ENCODE data around the gene AJM1. TPM values are rescaled to one million over a fixed set of nuclear protein-coding genes. Genes with fewer than 3 reads are reported as not detected.
"Not testable (repeated sequence)": the region's sequence is repeated elsewhere in the genome, so short reads cannot be mapped to it uniquely, and the experiment has no call there.

AJM1 gene
- total RNA-seq, 1 donor from 2014 or later: 1.1 TPM

GRCh38 chr9:136880651-136881050 is 38.4 kb downstream of the AJM1 start:
- no peak for ATAC-seq

- peak; percentile 17 for ATAC-seq
Observed at GRCh38 chr9:136881691-136882108, 39.4 kb downstream of the AJM1 start.

- peak; percentile 83 for ATAC-seq
Observed at GRCh38 chr9:136882109-136882946, 40.0 kb downstream of the AJM1 start.

GRCh38 chr9:136882947-136883283 is 40.6 kb downstream of the AJM1 start:
- ATAC-seq: not testable (repeated sequence)

- ATAC-seq: not testable (repeated sequence)
Observed at GRCh38 chr9:136883670-136884069, 41.4 kb downstream of the AJM1 start.

GRCh38 chr9:136885950-136886578 is 43.8 kb downstream of the AJM1 start, which contains the start of gene TRAF2:
Gene TRAF2 (plus strand): TSS chr9:136886516. CDS start chr9:136898741, 12,225 bp downstream.
- peak; percentile 93 for ATAC-seq

- no peak for ATAC-seq
Observed at GRCh38 chr9:136886610-136887597, 44.6 kb downstream of the AJM1 start.

- ATAC-seq: no peak
Observed at GRCh38 chr9:136888454-136888853, 46.2 kb downstream of the AJM1 start.

- no peak for ATAC-seq
Observed at GRCh38 chr9:136889858-136890257, 47.6 kb downstream of the AJM1 start.

- no peak for ATAC-seq
Observed at GRCh38 chr9:136890661-136891060, 48.4 kb downstream of the AJM1 start.

Other genes with a start within 250 kb of the AJM1 start
- gene EGFL7, start 179.6 kb upstream of the AJM1 start, total RNA-seq: 13.0 TPM
- 91.7 TPM for gene AGPAT2, start 155.0 kb upstream of the AJM1 start, total RNA-seq
- gene DIPK1B, start 129.9 kb upstream of the AJM1 start, total RNA-seq: 0.76 TPM
- 1.3 TPM for gene LCN10, start 99.5 kb upstream of the AJM1 start, total RNA-seq
- gene LCN6, start 94.0 kb upstream of the AJM1 start, total RNA-seq: 3.8 TPM
- not detected for gene LCN8, start 84.2 kb upstream of the AJM1 start, total RNA-seq
- not detected for gene LCN15, start 78.0 kb upstream of the AJM1 start, total RNA-seq
- 102 TPM for gene TMEM141, start 51.1 kb upstream of the AJM1 start, total RNA-seq
- gene CCDC183, start 46.1 kb upstream of the AJM1 start, total RNA-seq: not detected
- gene RABL6, start 34.5 kb upstream of the AJM1 start, total RNA-seq: 52.6 TPM
- gene PHPT1, start 6.9 kb downstream of the AJM1 start, total RNA-seq: 74.4 TPM
- 1.3 TPM for gene MAMDC4, start 9.9 kb downstream of the AJM1 start, total RNA-seq
- 296 TPM for gene EDF1, start 23.8 kb downstream of the AJM1 start, total RNA-seq
- gene TRAF2, start 44.0 kb downstream of the AJM1 start, total RNA-seq: 11.1 TPM
- 71.9 TPM for gene FBXW5, start 102.3 kb downstream of the AJM1 start, total RNA-seq
- not detected for gene C8G, start 102.8 kb downstream of the AJM1 start, total RNA-seq
- 0.80 TPM for gene LCN12, start 109.8 kb downstream of the AJM1 start, total RNA-seq
- gene PTGDS, start 135.0 kb downstream of the AJM1 start, total RNA-seq: 18.4 TPM
- 0.20 TPM for gene LCNL1, start 140.5 kb downstream of the AJM1 start, total RNA-seq
- gene PAXX, start 149.9 kb downstream of the AJM1 start, total RNA-seq: 33.1 TPM
- gene CLIC3, start 154.1 kb downstream of the AJM1 start, total RNA-seq: 154 TPM
- gene ABCA2, start 185.8 kb downstream of the AJM1 start, total RNA-seq: 2.0 TPM
- 0.12 TPM for gene FUT7, start 189.6 kb downstream of the AJM1 start, total RNA-seq
- gene NPDC1, start 203.7 kb downstream of the AJM1 start, total RNA-seq: 26.6 TPM
- gene ENTPD2, start 211.6 kb downstream of the AJM1 start, total RNA-seq: 2.9 TPM
- 13.8 TPM for gene SAPCD2, start 228.1 kb downstream of the AJM1 start, total RNA-seq
- 4.9 TPM for gene UAP1L1, start 235.0 kb downstream of the AJM1 start, total RNA-seq
- 46.2 TPM for gene MAN1B1, start 244.5 kb downstream of the AJM1 start, total RNA-seq